Neural crest cell (in vitro differentiated cells): ENCODE data around the gene SETD2. TPM values are rescaled to one million over a fixed set of nuclear protein-coding genes. Genes with fewer than 3 reads are reported as not detected.
A peak's percentile ranks its signal among the peaks of the same experiment; 100 is the strongest.

ENCODE experiments used
- DNase-seq: peaks from one replicate; pipeline ENCODE4 v3.0.0; 2021; ENCODE audit warnings: low read depth, mixed read lengths, low spot score
- H3K27ac Mint-ChIP-seq: one replicate; pipeline ENCODE4 v1.8.0; 2021; ENCODE audit warnings: mild to moderate bottlenecking, mixed read lengths; ENCODE audit not compliant: unreplicated experiment
- H3K27me3 Mint-ChIP-seq: 2 replicates; pipeline ENCODE4 v1.8.0; 2021; ENCODE audit warnings: low read depth, mild to moderate bottlenecking, mixed read lengths
- H3K36me3 Mint-ChIP-seq: 2 replicates; pipeline ENCODE4 v1.8.0; 2021; ENCODE audit warnings: low read depth, mild to moderate bottlenecking, mixed read lengths
- H3K4me1 Mint-ChIP-seq: 2 replicates; pipeline ENCODE4 v1.8.0; 2021; ENCODE audit warnings: mixed read lengths
- H3K4me3 Mint-ChIP-seq: one replicate; pipeline ENCODE4 v1.8.0; 2021; ENCODE audit warnings: mild to moderate bottlenecking, mixed read lengths
- H3K9me3 Mint-ChIP-seq: 2 replicates; pipeline ENCODE4 v1.8.0; 2021; ENCODE audit warnings: mixed read lengths
- CTCF ChIP-seq: fragments of 200-600 bp; sonication (generic); conservative IDR thresholded peaks from 2 replicates; pipeline ENCODE4 v1.5.0; 2021; ENCODE audit warnings: antibody characterized with exemption, mild to moderate bottlenecking
- total RNA-seq: library from RNA; stranded (reverse); gene quantifications from 2 replicates; pipeline ENCODE4 v1.2.1, GENCODE V29; 2021

Gene SETD2
- total RNA-seq, 1 donor from 2014 or later: 52.7 TPM

GRCh38 chr3:46981932-46982471 is 181.9 kb downstream of the SETD2 start:
- Mint-ChIP-seq H3K4me1 (peaks cover 21% of the 10 kb centered on the region), H3K4me3 (peak overlapping the region; percentile 69), H3K9me3 (no peaks in the 10 kb centered on the region), H3K36me3 (no peaks in the 10 kb centered on the region), H3K27ac (no peak overlapping the region), H3K27me3 (no peaks in the 10 kb centered on the region)
- no peak for TF ChIP-seq CTCF
- no peak for DNase-seq

GRCh38 chr3:46979958-46980497 is 183.9 kb downstream of the SETD2 start:
- peaks cover 29% of the 10 kb centered on the region for H3K4me1 Mint-ChIP-seq
- no peaks in the 10 kb centered on the region for H3K27me3 Mint-ChIP-seq
- no peaks in the 10 kb centered on the region for H3K9me3 Mint-ChIP-seq
- peaks cover 2% of the 10 kb centered on the region for H3K36me3 Mint-ChIP-seq
- H3K4me3 Mint-ChIP-seq: peak overlapping the region; percentile 83
- TF ChIP-seq CTCF: no peak
- DNase-seq: no peak
- H3K27ac Mint-ChIP-seq: no peak overlapping the region

- DNase-seq: peak; percentile 80
- H3K27me3 Mint-ChIP-seq: no peaks in the 10 kb centered on the region
- peaks cover 37% of the 10 kb centered on the region for H3K4me1 Mint-ChIP-seq
- H3K36me3 Mint-ChIP-seq: peaks cover 2% of the 10 kb centered on the region
- peak within 1 kb of the TSS; percentile 89 for H3K4me3 Mint-ChIP-seq
- no peaks in the 10 kb centered on the region for H3K9me3 Mint-ChIP-seq
- H3K27ac Mint-ChIP-seq: peak within 1 kb of the TSS; percentile 98
- TF ChIP-seq CTCF: peak; percentile 14
These were observed 184.6 kb downstream of the SETD2 start, which contains the start of gene NBEAL2 for GRCh38 chr3:46978985-46979944. TSS of gene NBEAL2 (plus strand) at chr3:46979666. CDS start at chr3:46979862, 196 bp downstream.

- Mint-ChIP-seq H3K4me1 (peaks cover 44% of the 10 kb centered on the region), H3K27me3 (no peaks in the 10 kb centered on the region), H3K27ac (no peak overlapping the region), H3K4me3 (peak overlapping the region; percentile 100), H3K9me3 (no peaks in the 10 kb centered on the region), H3K36me3 (peaks cover 2% of the 10 kb centered on the region)
- DNase-seq: no peak
- TF ChIP-seq CTCF: no peak
These were observed 185.5 kb downstream of the SETD2 start for GRCh38 chr3:46978381-46978780.

- Mint-ChIP-seq H3K27ac (no peak overlapping the region), H3K27me3 (no peaks in the 10 kb centered on the region), H3K4me1 (peaks cover 44% of the 10 kb centered on the region), H3K4me3 (peak overlapping the region; percentile 100), H3K9me3 (no peaks in the 10 kb centered on the region), H3K36me3 (peaks cover 2% of the 10 kb centered on the region)
- TF ChIP-seq CTCF: no peak
- DNase-seq: no peak
These were observed 186.1 kb downstream of the SETD2 start for GRCh38 chr3:46977811-46978195.
